Stimulated activated CD8-positive, alpha-beta memory T cell treated with anti-CD3 and anti-CD28 coated beads, Interleukin-4, amount 100 ng/mL, for 24 hours (primary cell): Measurements from ENCODE around the gene TMEM204.

Experiments used
- DNase-seq: peaks from one replicate; pipeline ENCODE4 v3.0.0-alpha.2; 2020; ENCODE audit warnings: low read depth

Gene TMEM204

DNA sequence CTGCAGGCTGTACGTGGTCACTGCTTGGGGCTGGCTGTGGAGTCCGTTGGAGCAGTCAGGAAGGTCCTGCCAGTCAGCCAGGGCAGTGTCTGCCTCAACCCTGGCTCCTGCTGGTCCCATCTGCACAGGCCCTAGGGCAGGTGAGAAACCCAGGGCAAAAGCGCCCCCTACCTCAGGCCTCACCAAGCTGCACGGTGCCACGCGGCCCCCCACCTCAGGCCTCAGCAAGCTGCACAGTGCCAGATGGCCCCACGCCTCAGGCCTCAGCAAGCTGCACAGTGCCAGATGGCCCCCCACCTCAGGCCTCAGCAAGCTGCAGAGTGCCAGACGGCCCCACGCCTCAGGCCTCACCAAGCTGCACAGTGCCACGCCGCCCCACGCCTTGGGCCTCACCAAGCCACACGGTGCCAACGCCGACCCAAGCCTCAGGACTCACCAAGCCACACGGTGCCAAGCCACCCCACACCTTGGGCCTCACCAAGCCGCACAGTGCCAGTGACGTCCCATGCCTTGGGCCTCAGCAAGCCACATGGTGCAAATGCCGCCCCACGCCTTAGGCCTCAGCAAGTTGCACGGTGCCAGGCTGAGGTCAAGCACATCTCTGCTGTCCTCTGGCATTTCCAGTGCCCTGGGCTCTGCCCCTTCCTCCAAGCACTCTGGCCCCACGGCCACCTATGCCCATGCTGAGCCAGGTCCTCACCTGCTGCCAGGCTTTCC is 5.5 kb downstream of the TMEM204 start:
- DNase-seq, result no peak

DNA sequence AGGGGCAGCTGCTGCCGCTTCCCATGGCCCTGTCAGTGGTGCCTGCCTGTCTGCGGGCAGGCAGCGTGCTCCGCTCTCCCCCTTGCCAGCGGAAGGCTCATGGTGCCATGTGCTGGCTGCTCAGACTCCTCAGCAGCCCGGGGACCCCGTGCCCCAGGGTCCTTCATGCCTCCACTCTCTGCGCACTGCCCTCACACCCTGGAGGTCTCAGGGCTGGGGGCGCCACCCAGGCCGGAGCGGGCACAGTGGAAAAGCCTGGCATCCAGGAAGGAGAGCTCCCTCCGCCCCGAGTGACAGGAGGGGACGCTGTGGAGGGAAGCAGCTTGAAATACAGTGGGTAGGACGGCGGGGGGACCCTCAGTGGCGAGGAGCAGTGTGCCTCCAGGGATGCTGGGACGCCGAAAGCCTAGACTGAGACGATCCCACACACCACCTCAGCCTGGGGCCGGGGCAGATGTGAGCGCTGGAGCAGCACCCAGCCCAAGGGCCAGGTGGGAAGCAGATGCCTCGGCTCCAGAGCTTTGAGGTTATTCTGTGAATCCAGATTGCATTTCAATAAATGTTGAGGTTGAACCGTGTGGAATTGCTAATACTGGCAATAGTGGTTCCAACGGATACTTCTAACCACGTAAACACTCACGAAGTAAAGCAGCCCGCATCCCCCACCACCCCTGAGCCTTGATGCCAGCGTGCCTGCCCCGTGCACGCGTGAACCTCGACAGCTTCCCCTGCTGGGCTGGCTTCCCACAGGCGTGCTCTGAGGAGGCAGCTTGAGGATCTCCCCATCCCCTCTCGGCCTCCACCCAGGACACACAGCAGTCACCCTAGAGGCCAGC is 6.5 kb downstream of the TMEM204 start:
- no peak for DNase-seq

DNA sequence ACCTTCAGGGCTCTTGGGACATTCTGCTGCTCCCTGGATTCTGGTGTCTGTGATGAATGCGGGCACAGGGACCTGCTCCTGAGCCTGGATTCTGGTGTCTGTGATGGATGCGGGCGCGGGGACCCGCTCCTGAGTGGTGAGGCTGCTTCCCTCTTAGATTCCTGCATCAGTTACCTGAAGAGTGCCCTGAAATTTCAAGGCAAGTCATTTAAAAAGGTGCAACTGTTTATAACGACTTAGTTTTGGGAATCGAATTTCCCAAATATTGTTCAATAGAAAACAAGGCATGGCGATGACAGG is 7.0 kb downstream of the TMEM204 start:
- no peak for DNase-seq

DNA sequence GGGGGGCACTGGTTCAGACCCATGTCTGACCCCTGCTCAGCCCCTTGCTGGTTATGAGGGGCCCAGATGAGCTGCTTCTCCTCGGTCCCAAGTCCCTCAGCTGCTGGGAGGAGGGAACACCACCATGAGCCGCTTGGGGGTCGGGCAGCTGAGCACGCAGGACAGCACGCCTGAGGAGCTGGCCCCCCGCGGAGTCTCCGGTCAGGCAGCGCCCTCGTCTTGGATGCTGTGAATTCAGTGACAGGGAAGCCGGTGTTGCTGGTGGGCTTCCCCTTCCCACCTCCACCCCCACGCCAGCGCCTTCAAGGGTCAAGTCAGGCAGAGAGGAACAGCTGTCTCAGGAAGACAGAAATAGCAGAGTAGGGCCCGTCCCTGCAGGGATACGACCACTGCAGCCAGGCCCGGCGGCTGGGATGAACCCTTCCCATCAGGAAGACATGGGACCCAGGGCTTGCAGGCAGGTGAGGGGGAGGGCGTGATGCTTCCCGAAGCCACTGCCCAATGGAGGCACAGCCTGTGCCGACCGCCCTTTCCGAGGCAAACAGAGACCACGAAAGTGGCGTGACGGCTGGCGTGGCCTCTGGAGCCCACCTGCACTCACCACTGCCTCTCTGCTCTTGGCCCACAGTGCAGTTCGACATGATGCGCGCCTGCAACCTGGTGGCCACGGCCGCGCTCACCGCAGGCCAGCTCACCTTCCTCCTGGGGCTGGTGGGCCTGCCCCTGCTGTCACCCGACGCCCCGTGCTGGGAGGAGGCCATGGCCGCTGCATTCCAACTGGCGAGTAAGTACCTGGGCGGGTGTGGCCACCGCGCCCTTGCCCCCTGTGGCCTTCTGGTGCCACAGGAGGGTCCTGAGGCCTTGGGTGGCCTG is 8.1 kb downstream of the TMEM204 start:
- no peak for DNase-seq

DNA sequence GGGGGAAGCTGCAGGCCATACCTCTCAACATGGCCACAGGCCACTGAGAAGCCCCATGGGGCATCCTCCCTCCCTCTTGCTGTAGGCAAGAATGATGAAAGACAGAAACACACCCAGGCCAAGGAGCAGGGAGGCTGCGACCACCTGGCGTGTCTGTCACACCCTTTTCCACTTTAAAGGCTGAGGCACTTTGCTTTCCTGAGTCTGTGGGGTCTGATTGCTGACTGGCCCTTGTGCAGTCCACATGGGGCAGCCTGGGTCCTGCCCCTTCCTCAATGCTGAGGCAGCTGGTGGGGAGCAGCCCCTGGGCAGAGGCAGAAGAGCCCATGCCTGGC is 8.7 kb downstream of the TMEM204 start:
- DNase-seq, result no peak

DNA sequence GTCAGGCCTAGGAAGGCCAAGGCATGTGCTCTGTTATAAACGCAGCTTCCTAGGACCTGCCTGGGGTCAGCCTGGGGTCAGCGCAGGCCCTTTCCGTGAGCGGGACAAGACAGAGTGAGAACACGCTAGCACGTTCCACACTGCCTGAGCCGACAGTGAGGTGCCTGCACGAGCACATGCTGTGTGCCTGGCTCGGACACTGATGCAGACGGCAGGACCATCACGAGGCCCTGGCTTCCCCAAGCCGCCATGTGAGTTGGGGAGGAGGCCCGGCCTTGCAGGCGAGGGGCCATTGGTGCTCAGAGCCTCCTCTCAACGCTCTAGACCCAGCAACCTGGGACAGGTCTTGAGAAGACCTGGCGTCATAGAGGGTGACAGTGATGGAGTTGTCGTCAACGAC is 9.1 kb downstream of the TMEM204 start:
- DNase-seq, result no peak

DNA sequence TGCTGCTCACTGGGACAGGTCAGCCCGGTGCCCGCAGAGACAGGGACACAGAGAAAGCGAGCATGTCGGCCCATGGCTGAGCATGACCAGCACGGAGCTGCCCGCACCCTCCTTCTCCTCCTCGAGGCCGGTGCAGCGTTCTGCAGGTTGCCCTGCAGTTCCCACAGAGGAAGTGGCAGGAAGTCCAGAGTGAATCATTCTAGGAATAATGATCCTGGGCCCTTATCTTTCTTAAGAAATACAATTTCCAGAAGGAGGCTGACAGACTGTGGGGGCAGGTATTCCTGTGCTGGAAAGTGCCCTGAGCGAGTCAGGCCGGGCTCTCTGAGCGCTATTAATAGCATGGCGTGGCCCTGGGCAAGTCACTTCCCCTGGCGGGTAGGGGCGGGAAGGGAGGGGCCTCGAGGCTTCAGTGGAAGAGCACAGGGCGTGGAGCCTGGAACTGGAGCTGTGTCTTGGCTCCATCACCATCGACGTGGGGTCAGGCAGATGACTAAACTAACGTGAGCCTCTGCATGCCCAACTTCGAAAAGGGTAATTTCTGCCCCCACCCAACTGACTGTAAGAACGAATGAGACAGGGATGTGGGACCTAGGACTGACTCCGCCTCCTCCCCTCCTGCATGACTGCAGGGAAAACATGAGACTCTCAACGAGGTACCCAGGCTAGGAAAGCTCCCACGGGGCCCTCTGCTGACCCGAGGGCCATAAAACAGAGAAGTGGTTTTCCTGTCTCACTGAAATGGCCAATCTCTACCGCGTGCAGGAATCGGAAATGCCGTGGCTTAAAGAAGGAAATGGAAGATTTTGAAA is 9.8 kb downstream of the TMEM204 start:
- peak; percentile 45 for DNase-seq

DNA sequence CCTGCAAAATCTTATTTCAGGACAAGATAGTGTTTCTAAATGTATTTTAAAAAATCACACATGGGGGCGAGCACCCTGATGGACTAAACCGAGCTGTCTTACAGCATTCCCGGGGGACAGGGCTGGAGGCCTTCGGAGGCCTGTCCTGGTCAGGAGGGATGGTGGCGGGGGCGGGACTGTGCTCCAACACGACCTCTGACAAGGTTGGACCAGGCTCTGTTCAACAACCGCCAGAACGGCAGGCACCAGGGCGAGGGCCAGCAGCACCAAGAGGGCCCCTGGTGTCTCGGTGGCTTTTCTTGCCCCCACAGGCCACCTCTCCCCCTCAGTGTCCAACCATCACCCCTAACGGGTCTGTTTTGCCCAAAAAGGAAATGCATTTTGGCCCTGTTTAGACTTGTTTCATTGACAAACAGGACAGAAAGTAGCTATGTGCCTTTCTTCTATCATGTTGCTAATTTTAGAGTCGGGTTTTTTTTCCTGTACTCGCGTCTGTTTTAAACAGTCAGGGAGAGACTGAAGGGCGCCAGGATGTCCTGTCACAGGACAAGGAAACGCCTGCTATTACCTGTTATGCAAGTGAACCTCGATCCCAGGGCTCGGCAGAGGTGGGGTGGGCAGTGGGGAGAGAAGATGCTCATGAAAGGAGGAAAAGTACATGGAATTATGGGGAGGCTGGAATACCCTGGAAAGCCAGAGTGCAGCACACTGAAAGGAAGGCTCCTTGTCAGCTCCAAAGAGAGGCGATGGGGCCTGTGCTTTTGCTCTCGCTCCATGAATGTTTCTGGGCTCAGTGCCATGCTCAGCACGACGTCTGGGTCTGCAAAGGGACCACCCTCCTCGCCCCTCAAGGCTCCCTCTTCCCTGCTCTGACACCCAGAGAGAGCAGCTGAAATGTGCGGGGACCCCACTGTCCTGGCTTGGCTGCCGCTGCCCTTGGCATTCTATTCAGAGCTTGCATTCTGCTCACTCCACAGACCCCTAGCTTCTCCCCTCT is 11.9 kb downstream of the TMEM204 start:
- no peak for DNase-seq

DNA sequence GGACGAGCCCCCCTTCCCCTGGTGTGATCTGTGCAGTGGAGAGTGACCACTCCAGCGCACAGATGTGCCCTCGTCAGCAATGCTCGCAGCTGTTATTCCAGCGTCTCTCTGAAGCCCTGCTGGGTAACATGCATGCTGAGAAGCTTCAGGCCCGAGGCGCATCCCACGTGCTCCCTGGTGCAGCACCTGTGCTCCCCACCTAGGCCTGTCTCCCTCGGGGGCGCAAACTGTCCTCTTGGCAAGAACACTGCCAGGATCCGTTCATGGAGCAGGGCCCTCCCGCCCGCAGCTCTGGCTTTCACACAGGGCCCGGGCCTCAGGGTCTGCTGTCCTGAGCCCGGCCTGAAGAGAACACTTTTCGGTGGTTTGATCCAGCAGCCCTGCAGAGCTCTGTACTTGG is 13.0 kb downstream of the TMEM204 start:
- no peak for DNase-seq

DNA sequence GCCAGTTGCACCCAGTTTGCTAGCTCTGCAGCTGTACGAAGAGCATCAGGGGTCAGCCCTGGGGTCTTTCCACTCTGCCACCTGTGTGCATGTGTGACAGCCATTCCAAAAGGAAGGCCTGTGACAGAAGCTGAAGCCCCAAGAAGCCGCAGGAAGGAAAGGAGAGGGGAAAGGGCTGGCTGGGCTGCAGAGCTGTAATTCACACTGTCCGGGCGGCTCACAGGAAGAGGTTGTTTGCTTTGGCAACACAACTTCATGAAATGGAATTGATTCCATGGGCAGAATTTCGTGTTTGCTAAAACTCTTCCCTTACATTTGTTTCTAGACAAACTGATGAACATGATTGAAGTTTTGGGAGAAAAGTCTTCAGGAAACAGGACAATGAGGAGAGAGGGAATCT is 14.8 kb downstream of the TMEM204 start:
- no peak for DNase-seq

DNA sequence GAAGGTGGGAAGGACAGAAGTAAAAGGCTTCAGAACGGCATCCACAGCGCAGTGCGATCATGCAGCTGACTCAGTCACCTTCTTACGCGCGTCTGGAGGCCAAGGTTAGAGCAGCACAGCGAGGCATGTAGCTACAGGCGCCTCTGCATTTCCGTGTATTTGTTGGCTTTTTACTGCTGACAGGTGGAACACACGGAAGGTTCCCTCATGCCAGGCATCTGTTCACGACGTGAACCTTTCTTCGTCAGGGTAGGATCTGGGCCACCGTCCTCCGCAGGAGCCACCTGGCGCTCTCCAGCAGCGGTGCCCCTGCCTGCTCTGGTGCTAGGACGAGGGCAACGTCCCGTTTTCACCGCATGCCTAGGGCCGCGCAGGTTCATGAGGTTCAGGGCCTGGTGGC is 15.3 kb downstream of the TMEM204 start:
- DNase-seq, result no peak

DNA sequence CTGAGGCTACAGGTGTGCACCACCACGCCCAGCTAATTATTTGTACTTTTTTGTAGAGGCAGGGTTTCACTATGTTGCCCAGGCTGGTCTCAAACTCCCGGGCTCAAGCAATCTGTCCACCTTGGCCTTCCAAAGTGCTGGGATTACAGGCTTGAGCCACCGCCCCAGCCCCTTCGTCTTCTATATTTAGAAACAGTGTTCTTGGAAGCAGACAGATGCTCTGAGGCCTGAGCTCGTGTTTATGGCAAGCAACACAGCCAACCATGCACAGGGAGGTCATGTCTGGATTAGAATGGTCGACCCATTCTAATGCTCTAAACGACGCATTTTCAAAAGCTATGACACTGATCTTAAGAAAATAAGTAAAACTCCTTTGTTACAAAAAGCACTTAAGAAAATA is 16.6 kb downstream of the TMEM204 start:
- no peak for DNase-seq

DNA sequence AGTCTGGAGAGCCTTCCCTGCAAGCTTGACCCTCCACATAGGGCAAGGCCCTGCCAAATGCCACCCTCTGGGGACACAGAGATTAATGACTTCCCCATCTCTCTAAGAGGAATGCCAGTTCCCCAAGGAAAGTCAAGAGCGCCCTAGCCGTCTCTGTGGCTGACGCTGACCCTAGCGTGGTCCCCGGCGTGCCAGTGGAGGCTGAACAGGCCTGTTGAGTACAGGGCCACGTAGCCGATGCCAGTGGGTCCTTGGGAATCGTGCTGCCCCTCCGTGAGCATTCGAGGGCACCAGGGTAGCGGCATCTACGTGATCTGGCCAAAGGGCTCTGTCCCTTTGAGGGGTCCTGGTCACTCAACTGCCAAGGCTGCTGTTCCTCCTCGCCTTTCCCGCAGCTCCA is 17.2 kb downstream of the TMEM204 start:
- DNase-seq, result no peak

DNA sequence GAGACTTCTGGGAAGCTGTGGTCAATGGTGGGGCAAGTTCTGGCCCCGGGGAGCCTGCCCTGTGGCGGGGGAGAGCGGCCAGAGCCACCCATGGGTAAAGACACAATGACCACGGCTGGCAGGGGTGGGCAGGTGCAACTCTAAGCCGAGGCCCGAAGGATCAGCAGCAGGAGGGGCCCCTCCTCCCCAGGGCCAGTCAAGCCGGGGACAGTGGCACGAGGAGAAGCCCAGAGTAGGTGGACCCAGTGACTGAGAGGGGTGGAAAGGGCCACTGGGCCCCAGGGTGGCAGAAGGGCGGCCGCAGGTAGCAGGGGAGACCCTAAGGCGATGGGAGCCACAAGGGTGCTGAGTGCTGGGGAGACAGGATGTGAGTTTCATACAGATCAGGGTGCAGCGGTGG is 17.7 kb downstream of the TMEM204 start:
- DNase-seq, result no peak

DNA sequence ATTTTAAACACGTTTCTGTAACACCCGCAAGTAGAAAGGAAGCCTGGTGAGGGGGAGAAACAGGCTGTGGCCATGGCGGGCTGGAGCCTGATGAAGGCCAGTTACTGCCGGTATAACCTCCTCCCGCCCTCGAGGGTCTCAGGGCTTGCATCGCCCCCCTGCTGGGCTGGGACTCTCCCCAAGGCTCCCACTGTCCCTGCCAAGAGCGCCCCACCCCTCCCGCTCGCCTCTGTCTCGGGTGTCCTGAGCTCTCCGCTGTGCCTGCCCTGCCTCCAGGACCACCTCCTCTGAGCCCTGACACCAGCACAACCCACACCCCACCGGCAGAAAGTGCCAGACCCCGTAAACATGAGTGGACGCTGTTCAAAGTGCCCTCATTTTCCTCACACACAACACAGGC is 18.7 kb downstream of the TMEM204 start:
- no peak for DNase-seq

DNA sequence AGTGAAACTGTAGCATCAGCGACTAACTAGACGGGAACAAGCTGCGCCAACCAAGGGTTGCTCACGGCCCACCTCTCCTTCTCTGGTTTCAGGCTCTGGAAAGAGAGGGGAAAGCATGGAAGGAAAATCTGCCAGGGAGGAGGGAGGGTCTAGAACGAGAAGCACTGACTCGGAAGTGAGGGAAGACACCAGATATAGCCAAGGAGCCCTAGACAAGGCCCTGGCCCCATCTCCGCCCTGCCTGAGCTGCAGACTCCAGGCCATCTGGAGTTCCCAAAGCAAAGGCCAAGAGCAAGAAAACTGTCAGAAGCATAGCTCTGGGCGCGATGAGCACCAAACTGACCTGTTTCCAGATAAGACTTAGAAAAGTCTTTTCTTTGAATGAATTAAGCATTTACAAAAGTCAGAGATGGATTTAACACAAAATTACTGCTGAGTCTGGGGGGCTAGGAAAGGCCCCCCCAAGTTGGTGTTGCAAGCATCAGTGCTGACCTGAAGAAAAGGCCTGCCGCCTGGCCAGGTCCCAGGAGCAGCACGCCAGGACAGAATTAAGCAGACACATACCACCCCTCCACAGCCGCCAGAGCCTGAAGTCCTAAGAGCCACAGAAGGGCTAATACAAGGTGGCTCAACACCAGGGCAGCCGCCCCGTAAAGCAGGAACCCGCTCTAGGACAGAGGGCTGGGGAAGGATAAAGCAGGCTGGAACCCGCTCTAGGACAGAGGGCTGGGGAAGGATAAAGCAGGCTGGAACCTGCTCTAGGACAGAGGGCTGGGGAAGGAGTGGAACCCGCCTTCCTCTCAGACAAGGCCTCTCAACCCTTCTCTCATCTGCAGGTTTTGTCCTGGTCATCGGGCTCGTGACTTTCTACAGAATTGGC is 20.7 kb downstream of the TMEM204 start:
- no peak for DNase-seq

DNA sequence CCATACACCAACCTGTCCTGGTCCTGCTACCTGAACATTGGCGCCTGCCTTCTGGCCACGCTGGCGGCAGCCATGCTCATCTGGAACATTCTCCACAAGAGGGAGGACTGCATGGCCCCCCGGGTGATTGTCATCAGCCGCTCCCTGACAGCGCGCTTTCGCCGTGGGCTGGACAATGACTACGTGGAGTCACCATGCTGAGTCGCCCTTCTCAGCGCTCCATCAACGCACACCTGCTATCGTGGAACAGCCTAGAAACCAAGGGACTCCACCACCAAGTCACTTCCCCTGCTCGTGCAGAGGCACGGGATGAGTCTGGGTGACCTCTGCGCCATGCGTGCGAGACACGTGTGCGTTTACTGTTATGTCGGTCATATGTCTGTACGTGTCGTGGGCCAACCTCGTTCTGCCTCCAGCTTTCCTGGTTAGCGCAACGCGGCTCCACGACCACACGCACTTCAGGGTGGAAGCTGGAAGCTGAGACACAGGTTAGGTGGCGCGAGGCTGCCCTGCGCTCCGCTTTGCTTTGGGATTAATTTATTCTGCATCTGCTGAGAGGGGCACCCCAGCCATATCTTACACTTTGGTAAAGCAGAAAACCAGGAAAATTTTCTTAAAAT is 21.5 kb downstream of the TMEM204 start:
- DNase-seq, result no peak

DNA sequence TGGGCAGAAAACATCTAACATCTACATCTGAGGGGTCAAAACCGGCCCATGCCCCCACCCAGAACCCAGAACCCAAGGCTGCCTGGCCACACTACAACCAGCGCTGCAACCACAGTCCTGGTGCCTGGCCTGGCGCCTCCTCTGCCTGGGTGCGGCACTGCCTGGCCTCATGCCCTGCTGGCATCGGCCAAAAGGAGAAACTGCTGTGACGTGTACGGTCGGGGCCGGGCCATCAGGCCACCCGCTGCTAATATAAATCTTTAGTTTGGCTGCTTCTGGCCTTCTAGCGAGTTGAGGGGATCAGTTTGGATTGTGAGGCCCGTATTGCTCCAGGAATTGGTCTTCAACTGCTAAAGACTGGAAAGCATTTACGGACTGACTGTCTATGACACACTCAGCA is 22.8 kb downstream of the TMEM204 start:
- DNase-seq, result no peak

DNA sequence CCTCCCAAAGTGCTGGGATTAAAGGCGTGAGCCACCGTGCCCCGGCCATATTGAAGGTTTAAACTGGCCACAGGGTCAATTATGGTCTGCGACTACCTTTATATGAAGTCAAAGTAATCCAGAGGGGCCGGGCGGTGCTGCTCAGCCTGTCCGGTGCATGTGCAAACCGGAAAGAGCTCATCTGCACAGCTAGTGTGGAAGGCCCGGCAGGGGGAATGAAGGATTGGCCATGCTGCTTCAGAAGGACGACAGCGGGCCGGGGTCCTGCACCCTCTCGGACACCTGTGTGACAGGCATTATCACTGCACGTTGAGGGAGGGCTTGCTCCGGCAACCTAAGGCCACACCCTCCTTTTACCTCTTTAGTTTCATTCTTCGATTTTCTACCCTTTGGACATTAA is 23.6 kb downstream of the TMEM204 start:
- no peak for DNase-seq
